ENCODE results near the gene TMEM271. TPM values are rescaled to one million over a fixed set of nuclear protein-coding genes. Genes with fewer than 3 reads are reported as not detected.

The TMEM271 gene
- polyA plus RNA-seq, 1 donor from 2014 or later: 16.0 TPM

GRCh38 chr4:620201-620600 lies 44.1 kb upstream of the TMEM271 start:
- Histone ChIP-seq H3K9me2 (ENCODE audit: insufficient read depth, low read length) (no peaks in the 10 kb centered on the region), H2AFZ (ENCODE audit: low read depth, low read length) (no peak overlapping the region), H3K27me3 (ENCODE audit: insufficient read depth, low read depth, low read length) (no peaks in the 10 kb centered on the region), H3F3A (ENCODE audit: insufficient read depth, low read length, poor library complexity, severe bottlenecking) (no peaks in the 10 kb centered on the region), H3K27ac (ENCODE audit: low read length) (no peak overlapping the region), H3K36me3 (ENCODE audit: insufficient read depth, low read length) (no peaks in the 10 kb centered on the region), H3K9me3 (ENCODE audit: low read length) (no peaks in the 10 kb centered on the region), H3K4me2 (ENCODE audit: low read length) (no peak overlapping the region), H3K9ac (ENCODE audit: low read length) (no peak overlapping the region), H3K4me3 (ENCODE audit: low read length) (no peak overlapping the region), H4K20me1 (ENCODE audit: insufficient read depth) (no peaks in the 10 kb centered on the region), H3K79me2 (replicated peaks; ENCODE audit: insufficient read depth, low read length) (no peaks in the 10 kb centered on the region)
- TF ChIP-seq MXI1 (conservative IDR thresholded peaks at IDR 0.05; ENCODE audit: poor library complexity, severe bottlenecking) (no peak), CTCF (IDR thresholded peaks at IDR 0.05; ENCODE audit: poor library complexity, severe bottlenecking) (no peak), SMC3 (conservative IDR thresholded peaks at IDR 0.05; ENCODE audit: poor library complexity) (no peak), POLR2AphosphoS5 (IDR thresholded peaks at IDR 0.05) (no peak), TAF1 (IDR thresholded peaks at IDR 0.05; ENCODE audit: low read depth) (no peak), EP300 (conservative IDR thresholded peaks at IDR 0.05; ENCODE audit: poor library complexity, severe bottlenecking) (no peak), RAD21 (conservative IDR thresholded peaks at IDR 0.05) (no peak), REST (IDR thresholded peaks at IDR 0.05; ENCODE audit: borderline replicate concordance) (no peak), EZH2 (IDR thresholded peaks at IDR 0.05; ENCODE audit: borderline replicate concordance, insufficient read depth, low read length, poor library complexity, severe bottlenecking) (no peak)

GRCh38 chr4:617644-618641 lies 41.8 kb upstream of the TMEM271 start:
- H3K4me2 ChIP-seq (ENCODE audit: low read length): no peak overlapping the region
- no peak for TF ChIP-seq TAF1 (IDR thresholded peaks at IDR 0.05; ENCODE audit: low read depth)
- no peak for TF ChIP-seq SMC3 (conservative IDR thresholded peaks at IDR 0.05; ENCODE audit: poor library complexity)
- no peak for TF ChIP-seq POLR2AphosphoS5 (IDR thresholded peaks at IDR 0.05)
- TF ChIP-seq EP300 (conservative IDR thresholded peaks at IDR 0.05; ENCODE audit: poor library complexity, severe bottlenecking): no peak
- TF ChIP-seq EZH2 (IDR thresholded peaks at IDR 0.05; ENCODE audit: borderline replicate concordance, insufficient read depth, low read length, poor library complexity, severe bottlenecking): no peak
- TF ChIP-seq MXI1 (conservative IDR thresholded peaks at IDR 0.05; ENCODE audit: poor library complexity, severe bottlenecking): no peak

More at GRCh38 chr4:617644-618641, 41.8 kb upstream of the TMEM271 start:
- no peak overlapping the region for H3K9ac ChIP-seq (ENCODE audit: low read length)
- H2AFZ ChIP-seq (ENCODE audit: low read depth, low read length): no peak overlapping the region
- H3K27ac ChIP-seq (ENCODE audit: low read length): no peak overlapping the region
- no peaks in the 10 kb centered on the region for H3F3A ChIP-seq (ENCODE audit: insufficient read depth, low read length, poor library complexity, severe bottlenecking)
- no peaks in the 10 kb centered on the region for H3K9me3 ChIP-seq (ENCODE audit: low read length)
- no peaks in the 10 kb centered on the region for H4K20me1 ChIP-seq (ENCODE audit: insufficient read depth)
- H3K27me3 ChIP-seq (ENCODE audit: insufficient read depth, low read depth, low read length): no peaks in the 10 kb centered on the region
- H3K9me2 ChIP-seq (ENCODE audit: insufficient read depth, low read length): no peaks in the 10 kb centered on the region
- H3K79me2 ChIP-seq (replicated peaks; ENCODE audit: insufficient read depth, low read length): no peaks in the 10 kb centered on the region
- no peaks in the 10 kb centered on the region for H3K36me3 ChIP-seq (ENCODE audit: insufficient read depth, low read length)
- no peak overlapping the region for H3K4me3 ChIP-seq (ENCODE audit: low read length)

All from neural cell (in vitro differentiated cells).